BLaER1 treated with 17β-estradiol and CSF1 and Interleukin-3, amounts not matched to agents 10 nM and 100 nM (cell line): ENCODE data around the gene CD247.
A peak's percentile ranks its signal among the peaks of the same experiment; 100 is the strongest.

Experiments used
- H3K27ac ChIP-seq, 11 experiments: shearing (Covaris generic); formaldehyde crosslinking; 2 replicates each; pipeline ENCODE4 v1.8.1; 2022
- H3K27me3 ChIP-seq, 11 experiments: shearing (Covaris generic); formaldehyde crosslinking; 2 replicates each; pipeline ENCODE4 v1.8.1; 2022
- H3K36me3 ChIP-seq, 11 experiments: shearing (Covaris generic); formaldehyde crosslinking; 2 replicates each; pipeline ENCODE4 v1.8.1; 2022
- H3K4me1 ChIP-seq, 10 experiments: shearing (Covaris generic); formaldehyde crosslinking; 2 replicates each; pipeline ENCODE4 v1.8.1; 2022
- H3K4me2 ChIP-seq, 11 experiments: shearing (Covaris generic); formaldehyde crosslinking; 2 replicates each; pipeline ENCODE4 v1.8.1; 2022
- H3K4me3 ChIP-seq, 10 experiments: shearing (Covaris generic); formaldehyde crosslinking; 2 replicates each; pipeline ENCODE4 v1.8.1; 2022
- H3K9ac ChIP-seq, 11 experiments: shearing (Covaris generic); formaldehyde crosslinking; 2 replicates each; pipeline ENCODE4 v1.8.1; 2022
- H3K9me3 ChIP-seq, 11 experiments: shearing (Covaris generic); formaldehyde crosslinking; replicated peaks in 1 of 11; 2 replicates each; pipeline ENCODE4 v1.8.1; 2022
- H4K20me1 ChIP-seq, 11 experiments: shearing (Covaris generic); formaldehyde crosslinking; 2 replicates each; pipeline ENCODE4 v1.8.1; 2022
- Cebpa-rat ChIP-seq, 11 experiments: shearing (Covaris generic); IDR thresholded peaks; 2 replicates each; pipeline ENCODE4 v1.8.1; 2022

The CD247 gene

GRCh38 chr1:167520711-167521206, 2.4 kb upstream of the CD247 start:
- no peak for TF ChIP-seq Cebpa-rat (IDR thresholded peaks at IDR 0.05)
- H3K27me3 ChIP-seq = no peaks in the 10 kb centered on the region

GRCh38 chr1:167517535-167518330, 596 bp downstream of the CD247 start:
- Histone ChIP-seq H3K27me3 (no peaks in the 10 kb centered on the region), H3K9ac (no peak overlapping the region), H4K20me1 (no peaks in the 10 kb centered on the region), H3K4me1 (peaks cover 0 to 12% (median 7%) of the 10 kb centered on the region in 10 experiments; a peak in 11 of 20 replicates), H3K4me3 (no peak overlapping the region), H3K36me3 (no peaks in the 10 kb centered on the region), H3K4me2 (peak overlapping the region in 4 of 11 experiments; percentile 23 to 36 (median 28); a peak in 6 of 22 replicates), H3K9me3 (peaks cover 0 to 11% (median 5%) of the 10 kb centered on the region in 11 experiments; a peak in 10 of 22 replicates), H3K27ac (no peak overlapping the region)
- TF ChIP-seq Cebpa-rat (IDR thresholded peaks at IDR 0.05) = no peak

More at GRCh38 chr1:167520711-167521206, 2.4 kb upstream of the CD247 start:
- no peak overlapping the region for H3K4me3 ChIP-seq
- no peaks in the 10 kb centered on the region for H4K20me1 ChIP-seq
- peaks cover 5 to 12% (median 8%) of the 10 kb centered on the region in 10 experiments; a peak in 14 of 20 replicates for H3K4me1 ChIP-seq
- no peak overlapping the region for H3K27ac ChIP-seq
- no peaks in the 10 kb centered on the region for H3K36me3 ChIP-seq
- H3K9ac ChIP-seq = no peak overlapping the region
- peaks cover 5 to 27% (median 15%) of the 10 kb centered on the region in 11 experiments; a peak in 16 of 22 replicates for H3K9me3 ChIP-seq
- no peak overlapping the region for H3K4me2 ChIP-seq

GRCh38 chr1:167516404-167517388, 1.6 kb downstream of the CD247 start:
- TF ChIP-seq Cebpa-rat (IDR thresholded peaks at IDR 0.05) = no peak
- no peak overlapping the region for H3K27ac ChIP-seq
- H4K20me1 ChIP-seq = no peaks in the 10 kb centered on the region
- H3K9me3 ChIP-seq = 0 out of 22 replicates have a peak, but pooled peaks cover 0 to 1% (median 0%) of the 10 kb centered on the region in 11 experiments
- H3K4me3 ChIP-seq = no peak overlapping the region
- H3K9ac ChIP-seq = peak overlapping the region in 1 of 11 experiments; percentile 16; a peak in 1 of 22 replicates
- no peaks in the 10 kb centered on the region for H3K27me3 ChIP-seq
- peak overlapping the region in 8 of 11 experiments; percentile 3 to 36 (median 24); a peak in 9 of 22 replicates for H3K4me2 ChIP-seq
- peaks cover 0 to 12% (median 7%) of the 10 kb centered on the region in 10 experiments; a peak in 11 of 20 replicates for H3K4me1 ChIP-seq
- H3K36me3 ChIP-seq = no peaks in the 10 kb centered on the region

DNA sequence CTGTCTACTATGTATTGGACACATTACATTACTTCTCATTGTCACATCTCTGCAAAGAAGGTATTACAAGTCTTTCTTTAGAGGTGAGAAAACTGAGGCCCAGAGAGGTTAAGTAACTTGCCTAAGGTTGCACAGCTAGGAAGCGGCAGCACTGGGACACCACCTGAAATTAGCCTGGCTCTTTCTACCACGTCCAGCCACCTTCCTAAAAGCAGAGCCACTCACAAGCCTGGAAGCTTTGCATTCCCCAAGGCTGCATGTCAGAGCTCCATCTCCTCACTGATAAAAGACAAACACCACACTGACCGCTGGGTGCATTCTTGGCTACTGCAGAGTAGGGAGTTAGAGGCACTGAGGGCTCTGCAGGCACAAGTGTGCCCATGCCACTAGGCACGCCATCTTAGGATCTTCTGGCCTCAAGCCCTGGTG, 2.4 kb downstream of the CD247 start:
- Histone ChIP-seq H3K4me3 (no peak overlapping the region), H3K36me3 (no peaks in the 10 kb centered on the region), H3K4me1 (peaks cover 0 to 12% (median 7%) of the 10 kb centered on the region in 10 experiments; a peak in 11 of 20 replicates), H3K9ac (no peak overlapping the region), H4K20me1 (no peaks in the 10 kb centered on the region), H3K9me3 (no peaks in the 10 kb centered on the region), H3K27me3 (no peaks in the 10 kb centered on the region), H3K4me2 (no peak overlapping the region), H3K27ac (no peak overlapping the region)
- TF ChIP-seq Cebpa-rat (IDR thresholded peaks at IDR 0.05) = no peak

- H3K27me3 ChIP-seq = no peaks in the 10 kb centered on the region
- no peak overlapping the region for H3K27ac ChIP-seq
- no peaks in the 10 kb centered on the region for H4K20me1 ChIP-seq
- no peak for TF ChIP-seq Cebpa-rat (IDR thresholded peaks at IDR 0.05)
- H3K9me3 ChIP-seq = no peaks in the 10 kb centered on the region
- no peaks in the 10 kb centered on the region for H3K36me3 ChIP-seq
- H3K4me1 ChIP-seq = peaks cover 0 to 12% (median 7%) of the 10 kb centered on the region in 10 experiments; a peak in 11 of 20 replicates
- H3K4me3 ChIP-seq = no peak overlapping the region
- no peak overlapping the region for H3K9ac ChIP-seq
- no peak overlapping the region for H3K4me2 ChIP-seq
These were observed 2.9 kb downstream of the CD247 start for GRCh38 chr1:167515461-167515860.

GRCh38 chr1:167514288-167514687, 4.0 kb downstream of the CD247 start:
- Histone ChIP-seq H3K4me2 (no peak overlapping the region), H3K9ac (no peak overlapping the region), H3K4me3 (no peak overlapping the region), H4K20me1 (no peaks in the 10 kb centered on the region), H3K27me3 (no peaks in the 10 kb centered on the region), H3K9me3 (no peaks in the 10 kb centered on the region), H3K27ac (no peak overlapping the region), H3K4me1 (peaks cover 0 to 12% (median 7%) of the 10 kb centered on the region in 10 experiments; a peak in 11 of 20 replicates), H3K36me3 (no peaks in the 10 kb centered on the region)
- TF ChIP-seq Cebpa-rat (IDR thresholded peaks at IDR 0.05) = no peak

- TF ChIP-seq Cebpa-rat (IDR thresholded peaks at IDR 0.05) = no peak
- Histone ChIP-seq H3K4me2 (no peak overlapping the region), H3K27ac (no peak overlapping the region), H3K9ac (no peak overlapping the region), H3K9me3 (peaks cover 0 to 7% (median 0%) of the 10 kb centered on the region in 11 experiments; a peak in 2 of 22 replicates), H3K4me3 (no peak overlapping the region), H3K27me3 (no peaks in the 10 kb centered on the region), H4K20me1 (no peaks in the 10 kb centered on the region), H3K4me1 (peaks cover 0 to 9% (median 5%) of the 10 kb centered on the region in 10 experiments; a peak in 11 of 20 replicates), H3K36me3 (no peaks in the 10 kb centered on the region)
These were observed 6.2 kb downstream of the CD247 start for GRCh38 chr1:167512046-167512654.

- H3K4me3 ChIP-seq = no peak overlapping the region
- TF ChIP-seq Cebpa-rat (IDR thresholded peaks at IDR 0.05) = no peak
- H3K27me3 ChIP-seq = no peaks in the 10 kb centered on the region
- no peaks in the 10 kb centered on the region for H3K36me3 ChIP-seq
- no peak overlapping the region for H3K4me2 ChIP-seq
- H3K4me1 ChIP-seq = peaks cover 0 to 2% (median 0%) of the 10 kb centered on the region in 10 experiments; a peak in 1 of 20 replicates
- H3K27ac ChIP-seq = no peak overlapping the region
- H4K20me1 ChIP-seq = no peaks in the 10 kb centered on the region
- H3K9me3 ChIP-seq = peaks cover 0 to 9% (median 0%) of the 10 kb centered on the region in 11 experiments; a peak in 2 of 22 replicates
- no peak overlapping the region for H3K9ac ChIP-seq
These were observed 6.8 kb downstream of the CD247 start for GRCh38 chr1:167511374-167511986.
